GM12891 (cell line): Measurements from ENCODE around the gene ZSWIM1.

Experiments
- POLR2AphosphoS5 ChIP-seq: IDR thresholded peaks from 2 replicates; pipeline ENCODE4 v1.6.1; 2011; ENCODE audit warnings: low read depth, low read length, control low read depth
- SPI1 ChIP-seq: IDR thresholded peaks from 2 replicates; pipeline ENCODE4 v1.6.1; 2011; ENCODE audit warnings: low read depth, low read length, control low read depth

DNA sequence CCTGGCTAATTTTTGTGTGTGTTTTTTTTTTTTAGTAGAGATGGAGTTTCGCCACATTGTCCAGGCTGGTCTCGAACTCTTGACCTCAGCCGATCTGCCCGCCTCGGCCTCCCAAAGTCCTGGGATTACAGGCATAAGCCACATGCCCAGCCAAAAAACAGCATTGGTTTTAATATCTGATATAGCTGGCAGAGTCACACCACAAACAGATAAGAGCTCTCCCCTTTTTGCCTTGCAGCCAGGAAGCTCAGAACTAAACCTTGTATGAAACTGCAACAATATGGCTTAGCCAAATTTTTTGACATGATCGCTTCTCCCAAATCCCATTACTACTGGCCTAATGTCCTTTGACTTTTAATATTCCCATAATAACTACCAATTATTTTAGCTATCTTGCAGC lies 28.7 kb upstream of the ZSWIM1 start:
- TF ChIP-seq SPI1: no peak
- no peak for TF ChIP-seq POLR2AphosphoS5
